Activated CD4-positive, alpha-beta T cell treated with anti-CD3 and anti-CD28 coated beads for 24 hours (primary cell): ENCODE results near the gene LARP6.
"Not testable (repeated sequence)": the region's sequence is repeated elsewhere in the genome, so short reads cannot be mapped to it uniquely, and the experiment has no call there.

Experiments
- DNase-seq, 2 donors: peaks; one replicate each; pipeline ENCODE4 v3.0.0-alpha.2; 2020; ENCODE audit warnings: low read depth in 2 of 2

LARP6 gene

GRCh38 chr15:70831094-70831911 is 22.7 kb downstream of the LARP6 start:
- no peak for DNase-seq

GRCh38 chr15:70830615-70831014 is 23.3 kb downstream of the LARP6 start:
- DNase-seq: no peak

GRCh38 chr15:70829371-70830166 is 24.4 kb downstream of the LARP6 start:
- DNase-seq: no peak

- DNase-seq: no peak
Measured at GRCh38 chr15:70827721-70828120, 26.2 kb downstream of the LARP6 start.

GRCh38 chr15:70826634-70827033 is 27.3 kb downstream of the LARP6 start:
- DNase-seq: no peak

- DNase-seq: no peak
Measured at GRCh38 chr15:70825841-70826240, 28.1 kb downstream of the LARP6 start.

GRCh38 chr15:70823196-70823595 is 30.8 kb downstream of the LARP6 start:
- DNase-seq: no peak

GRCh38 chr15:70820214-70820613 is 33.7 kb downstream of the LARP6 start:
- DNase-seq: no peak

- DNase-seq: no peak
Measured at GRCh38 chr15:70818580-70818979, 35.4 kb downstream of the LARP6 start.

- DNase-seq: no peak
Measured at GRCh38 chr15:70817266-70817665, 36.7 kb downstream of the LARP6 start.

GRCh38 chr15:70815604-70816003 is 38.4 kb downstream of the LARP6 start:
- DNase-seq: no peak

- DNase-seq: not testable (repeated sequence)
Measured at GRCh38 chr15:70815011-70815410, 38.9 kb downstream of the LARP6 start.

GRCh38 chr15:70812827-70813364 is 41.1 kb downstream of the LARP6 start:
- no peak for DNase-seq

- no peak for DNase-seq
Measured at GRCh38 chr15:70810916-70811578, 42.9 kb downstream of the LARP6 start.

- DNase-seq: no peak
Measured at GRCh38 chr15:70806992-70807712, 46.8 kb downstream of the LARP6 start.

- not testable (repeated sequence) for DNase-seq
Measured at GRCh38 chr15:70804388-70804787, 49.6 kb downstream of the LARP6 start.

- no peak for DNase-seq
Measured at GRCh38 chr15:70802629-70803028, 51.3 kb downstream of the LARP6 start.

GRCh38 chr15:70801109-70801508 is 52.8 kb downstream of the LARP6 start:
- no peak for DNase-seq

- DNase-seq: no peak
Measured at GRCh38 chr15:70799667-70800450, 54.1 kb downstream of the LARP6 start.

GRCh38 chr15:70797464-70797863 is 56.5 kb downstream of the LARP6 start:
- no peak for DNase-seq
